Stomach smooth muscle (tissue), 2 donors: ENCODE data around the gene SNX7.

Experiments used
- H3K27ac ChIP-seq: one replicate; pipeline ENCODE4 v1.7.0; 2013; ENCODE audit warnings: mild to moderate bottlenecking, low read length, inconsistent platforms
- H3K27me3 ChIP-seq, 2 donors: one replicate each; pipeline ENCODE4 v1.7.0; 2013; ENCODE audit warnings: low read length in 2 of 2; ENCODE audit not compliant: insufficient read depth in 2 of 2, control insufficient read depth in 1 of 2
- H3K36me3 ChIP-seq, 2 donors: one replicate each; pipeline ENCODE4 v1.7.0; 2013; ENCODE audit warnings: low read length in 2 of 2; ENCODE audit not compliant: control insufficient read depth in 2 of 2, insufficient read depth in 2 of 2
- H3K4me1 ChIP-seq: one replicate; pipeline ENCODE4 v1.7.0; 2013; ENCODE audit warnings: low read length; ENCODE audit not compliant: control insufficient read depth, insufficient read depth
- H3K4me3 ChIP-seq, 2 donors: one replicate each; pipeline ENCODE4 v1.7.0; 2013; ENCODE audit warnings: low read length in 2 of 2
- H3K9ac ChIP-seq, 2 donors: one replicate each; pipeline ENCODE4 v1.7.0; 2013; ENCODE audit warnings: low read length in 2 of 2, mild to moderate bottlenecking in 1 of 2
- H3K9me3 ChIP-seq, 2 donors: one replicate each; pipeline ENCODE4 v1.7.0; 2013; ENCODE audit warnings: low read length in 2 of 2; ENCODE audit not compliant: control insufficient read depth in 2 of 2
- donor health status: healthy.
- donor health status: Pancreatic carcinoma.

SNX7 gene

DNA sequence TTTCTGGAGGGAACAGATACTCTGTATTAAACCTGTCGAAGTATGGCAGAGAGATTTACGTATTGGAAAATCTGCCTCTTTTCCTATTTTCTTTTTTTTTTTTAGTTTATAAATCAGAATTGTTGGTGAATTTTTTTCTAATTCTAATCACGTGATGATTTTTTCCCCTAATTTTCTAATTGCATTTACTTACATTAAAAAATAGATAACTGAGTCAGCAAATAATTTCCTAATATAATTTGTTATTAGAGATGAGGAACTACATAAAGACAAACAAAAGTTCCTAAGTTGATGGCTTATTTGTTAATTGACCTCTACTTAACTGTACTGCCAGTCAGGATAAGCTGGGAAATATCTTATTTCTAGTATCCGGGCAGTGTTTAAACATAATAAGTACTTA, 34.6 kb downstream of the SNX7 start:
- Histone ChIP-seq H3K4me1 (no peaks in the 10 kb centered on the region), H3K27me3 (no peaks in the 10 kb centered on the region), H3K9me3 (no peaks in the 10 kb centered on the region), H3K9ac (no peak overlapping the region), H3K27ac (no peak overlapping the region), H3K4me3 (no peak overlapping the region), H3K36me3 (peaks cover 0 to 3% of the 10 kb centered on the region in 2 donors)

DNA sequence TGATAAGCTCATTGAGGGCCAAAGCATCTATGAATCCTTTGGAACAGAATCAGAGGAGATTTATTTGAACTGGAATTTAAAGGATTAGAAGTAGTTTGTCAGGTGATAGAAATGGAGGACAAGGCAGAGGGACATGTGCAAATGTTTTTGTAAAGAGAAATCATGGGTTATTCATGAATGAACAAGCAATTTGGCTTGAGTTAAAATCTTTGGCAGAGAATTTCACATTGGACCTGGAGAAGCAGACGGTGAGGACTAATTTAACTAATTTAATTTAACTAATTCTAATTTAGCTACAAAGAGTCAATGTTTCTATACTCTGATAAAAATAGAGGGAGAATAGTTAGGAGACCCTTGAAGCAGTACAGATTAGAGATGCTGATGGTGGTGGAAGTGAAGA, 36.3 kb downstream of the SNX7 start:
- Histone ChIP-seq H3K4me3 (no peak overlapping the region), H3K9me3 (no peaks in the 10 kb centered on the region), H3K9ac (no peak overlapping the region), H3K36me3 (peaks cover 0 to 3% of the 10 kb centered on the region in 2 donors), H3K4me1 (no peaks in the 10 kb centered on the region), H3K27me3 (no peaks in the 10 kb centered on the region), H3K27ac (no peak overlapping the region)

DNA sequence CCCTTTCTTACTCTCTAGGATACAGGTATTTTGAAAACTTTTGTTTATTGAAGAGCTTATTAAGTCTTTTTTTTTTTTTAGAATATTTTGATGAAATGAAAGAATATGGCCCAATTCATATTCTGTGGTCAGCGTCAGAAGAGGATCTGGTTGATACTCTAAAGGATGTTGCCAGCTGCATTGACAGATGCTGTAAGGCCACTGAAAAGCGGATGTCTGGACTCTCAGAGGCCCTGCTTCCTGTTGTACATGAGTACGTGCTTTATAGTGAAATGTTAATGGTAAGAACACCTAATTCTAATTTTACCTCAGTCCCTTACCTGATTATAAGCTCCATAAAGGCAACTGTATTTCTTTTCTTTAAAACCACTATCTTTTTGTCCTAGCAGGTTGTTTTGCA, 37.1 kb downstream of the SNX7 start:
- no peaks in the 10 kb centered on the region for H3K4me1 ChIP-seq
- H3K27me3 ChIP-seq: no peaks in the 10 kb centered on the region
- no peak overlapping the region for H3K4me3 ChIP-seq
- no peak overlapping the region for H3K27ac ChIP-seq
- no peaks in the 10 kb centered on the region for H3K36me3 ChIP-seq
- H3K9ac ChIP-seq: no peak overlapping the region
- H3K9me3 ChIP-seq: no peaks in the 10 kb centered on the region

GRCh38 chr1:98700228-98700627, 38.7 kb downstream of the SNX7 start:
- Histone ChIP-seq H3K4me3 (no peak overlapping the region), H3K4me1 (no peaks in the 10 kb centered on the region), H3K36me3 (no peaks in the 10 kb centered on the region), H3K27ac (no peak overlapping the region), H3K27me3 (no peaks in the 10 kb centered on the region), H3K9me3 (no peaks in the 10 kb centered on the region), H3K9ac (no peak overlapping the region)

GRCh38 chr1:98702976-98703375, 41.5 kb downstream of the SNX7 start:
- H3K9me3 ChIP-seq: no peaks in the 10 kb centered on the region
- H3K4me3 ChIP-seq: no peak overlapping the region
- H3K9ac ChIP-seq: no peak overlapping the region
- no peaks in the 10 kb centered on the region for H3K36me3 ChIP-seq
- no peak overlapping the region for H3K27ac ChIP-seq
- no peaks in the 10 kb centered on the region for H3K27me3 ChIP-seq
- no peaks in the 10 kb centered on the region for H3K4me1 ChIP-seq

GRCh38 chr1:98704474-98704873, 43.0 kb downstream of the SNX7 start:
- Histone ChIP-seq H3K4me3 (no peak overlapping the region), H3K36me3 (no peaks in the 10 kb centered on the region), H3K4me1 (no peaks in the 10 kb centered on the region), H3K9ac (no peak overlapping the region), H3K27ac (no peak overlapping the region), H3K9me3 (no peaks in the 10 kb centered on the region), H3K27me3 (no peaks in the 10 kb centered on the region)

GRCh38 chr1:98704971-98705370, 43.5 kb downstream of the SNX7 start:
- no peaks in the 10 kb centered on the region for H3K9me3 ChIP-seq
- no peak overlapping the region for H3K4me3 ChIP-seq
- H3K27ac ChIP-seq: no peak overlapping the region
- H3K4me1 ChIP-seq: no peaks in the 10 kb centered on the region
- no peak overlapping the region for H3K9ac ChIP-seq
- H3K27me3 ChIP-seq: no peaks in the 10 kb centered on the region
- H3K36me3 ChIP-seq: no peaks in the 10 kb centered on the region

GRCh38 chr1:98705591-98705990, 44.1 kb downstream of the SNX7 start:
- Histone ChIP-seq H3K27ac (no peak overlapping the region), H3K4me3 (no peak overlapping the region), H3K36me3 (no peaks in the 10 kb centered on the region), H3K9ac (no peak overlapping the region), H3K9me3 (no peaks in the 10 kb centered on the region), H3K27me3 (no peaks in the 10 kb centered on the region), H3K4me1 (no peaks in the 10 kb centered on the region)

DNA sequence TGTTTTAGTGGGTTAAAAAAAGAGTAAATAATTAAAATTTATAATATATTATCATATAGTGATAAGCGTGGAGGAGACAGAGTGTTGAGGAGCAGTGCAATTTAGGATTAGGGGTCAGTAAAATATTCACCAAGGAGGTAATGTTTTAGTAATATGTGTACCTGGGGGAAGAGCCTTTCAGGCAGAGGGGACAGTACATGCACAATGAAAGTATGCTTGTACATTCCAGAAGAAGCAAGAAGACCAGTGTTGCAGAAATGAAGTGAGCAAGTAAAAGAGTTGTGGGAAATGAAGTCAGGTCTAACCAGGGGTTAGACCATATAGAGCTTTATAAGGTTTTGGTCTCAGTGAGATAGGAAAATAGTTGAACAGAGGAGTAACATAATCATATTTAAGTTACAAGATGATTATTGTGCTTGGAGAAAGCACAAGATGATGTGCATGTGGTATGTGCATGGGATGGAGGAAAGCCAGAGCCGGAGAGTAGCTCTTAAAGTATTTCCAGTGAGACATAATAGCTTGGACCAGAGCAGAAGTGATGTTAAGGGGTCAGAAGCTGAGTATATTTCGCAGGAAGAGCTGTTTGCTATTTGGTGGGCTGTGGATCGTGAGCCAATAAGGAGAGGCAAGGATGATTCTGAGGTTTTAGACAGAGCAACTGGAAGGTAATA, 44.8 kb downstream of the SNX7 start:
- Histone ChIP-seq H3K27me3 (no peaks in the 10 kb centered on the region), H3K27ac (no peak overlapping the region), H3K4me3 (no peak overlapping the region), H3K36me3 (no peaks in the 10 kb centered on the region), H3K9ac (no peak overlapping the region), H3K4me1 (no peaks in the 10 kb centered on the region), H3K9me3 (no peaks in the 10 kb centered on the region)

DNA sequence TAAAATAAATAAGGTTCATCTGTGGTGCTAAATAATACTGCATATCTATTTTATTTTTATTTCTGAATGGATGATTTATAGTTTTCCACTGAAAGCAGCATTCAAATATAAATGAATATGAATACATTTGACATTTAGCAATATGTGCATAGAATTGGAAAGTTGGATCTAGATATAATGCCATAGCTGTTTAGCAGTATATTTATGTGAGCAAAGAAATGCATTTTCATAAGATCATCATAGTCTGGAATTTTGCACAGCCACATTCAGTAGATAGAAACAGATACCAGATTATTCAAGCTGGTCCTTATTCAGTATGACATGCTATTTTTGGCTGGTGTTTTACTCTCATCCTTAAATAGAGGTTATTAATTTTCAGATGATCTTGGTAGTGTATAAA, 46.0 kb downstream of the SNX7 start:
- H3K36me3 ChIP-seq: peaks cover 0 to 2% of the 10 kb centered on the region in 2 donors
- no peaks in the 10 kb centered on the region for H3K9me3 ChIP-seq
- H3K4me1 ChIP-seq: no peaks in the 10 kb centered on the region
- no peak overlapping the region for H3K4me3 ChIP-seq
- H3K27me3 ChIP-seq: no peaks in the 10 kb centered on the region
- no peak overlapping the region for H3K9ac ChIP-seq
- no peak overlapping the region for H3K27ac ChIP-seq

GRCh38 chr1:98709906-98710305, 48.4 kb downstream of the SNX7 start:
- Histone ChIP-seq H3K36me3 (peaks cover 0 to 2% of the 10 kb centered on the region in 2 donors), H3K9me3 (no peaks in the 10 kb centered on the region), H3K4me1 (no peaks in the 10 kb centered on the region), H3K4me3 (no peak overlapping the region), H3K9ac (no peak overlapping the region), H3K27me3 (no peaks in the 10 kb centered on the region), H3K27ac (no peak overlapping the region)
